Measurements from ENCODE around the gene LMTK3.
A peak's percentile ranks its signal among the peaks of the same experiment; 100 is the strongest.

Gene LMTK3

GRCh38 chr19:48446579-48446978 lies 65.1 kb downstream of the LMTK3 start:
- Mint-ChIP-seq H3K4me1 (peaks cover 40% of the 10 kb centered on the region), H3K27ac (ENCODE audit: low read depth) (peak overlapping the region; percentile 95), H3K27me3 (peaks cover 15% of the 10 kb centered on the region), H3K36me3 (ENCODE audit: insufficient read depth) (peaks cover 48% of the 10 kb centered on the region), H3K4me3 (peak overlapping the region; percentile 94), H3K9me3 (no peaks in the 10 kb centered on the region)
- ATAC-seq (replicated peaks; ENCODE audit: extremely low read depth, poor library complexity, severe bottlenecking) (no peak), DNase-seq (ENCODE audit: low spot score in 2 of 2) (no peak)

- Mint-ChIP-seq H3K27me3 (peaks cover 18% of the 10 kb centered on the region), H3K36me3 (ENCODE audit: insufficient read depth) (peaks cover 42% of the 10 kb centered on the region), H3K4me1 (peaks cover 42% of the 10 kb centered on the region), H3K9me3 (no peaks in the 10 kb centered on the region), H3K4me3 (peak within 1 kb of the TSS; percentile 94), H3K27ac (ENCODE audit: low read depth) (peak within 1 kb of the TSS; percentile 95)
- DNase-seq (ENCODE audit: low spot score in 2 of 2) (peak; percentile 77 to 93), ATAC-seq (replicated peaks; ENCODE audit: extremely low read depth, poor library complexity, severe bottlenecking) (peak; percentile 90)
Observed at GRCh38 chr19:48445606-48446481, 65.8 kb downstream of the LMTK3 start, which contains the start of gene GRWD1. Gene GRWD1 (plus strand): TSS chr19:48445983. CDS start chr19:48446006, 23 bp downstream.

GRCh38 chr19:48445256-48445605 lies 66.4 kb downstream of the LMTK3 start:
- H3K27ac Mint-ChIP-seq (ENCODE audit: low read depth), result peak overlapping the region; percentile 95
- peak overlapping the region; percentile 94 for H3K4me3 Mint-ChIP-seq
- H3K4me1 Mint-ChIP-seq, result peaks cover 42% of the 10 kb centered on the region
- peaks cover 18% of the 10 kb centered on the region for H3K27me3 Mint-ChIP-seq
- no peaks in the 10 kb centered on the region for H3K9me3 Mint-ChIP-seq
- H3K36me3 Mint-ChIP-seq (ENCODE audit: insufficient read depth), result peaks cover 38% of the 10 kb centered on the region
- ATAC-seq (replicated peaks; ENCODE audit: extremely low read depth, poor library complexity, severe bottlenecking) (peak; percentile 40), DNase-seq (ENCODE audit: low spot score in 2 of 2) (no peak)

GRCh38 chr19:48444936-48445200 lies 66.8 kb downstream of the LMTK3 start:
- no peak for DNase-seq (ENCODE audit: low spot score in 2 of 2)
- Mint-ChIP-seq H3K4me3 (peak overlapping the region; percentile 94), H3K27ac (ENCODE audit: low read depth) (no peak overlapping the region), H3K36me3 (ENCODE audit: insufficient read depth) (peaks cover 35% of the 10 kb centered on the region), H3K9me3 (no peaks in the 10 kb centered on the region), H3K4me1 (peaks cover 42% of the 10 kb centered on the region), H3K27me3 (peaks cover 18% of the 10 kb centered on the region)
- ATAC-seq (replicated peaks; ENCODE audit: extremely low read depth, poor library complexity, severe bottlenecking), result no peak

GRCh38 chr19:48444129-48444935 lies 67.3 kb downstream of the LMTK3 start:
- Mint-ChIP-seq H3K36me3 (ENCODE audit: insufficient read depth) (peaks cover 32% of the 10 kb centered on the region), H3K27me3 (peaks cover 18% of the 10 kb centered on the region), H3K4me3 (peak overlapping the region; percentile 94), H3K9me3 (no peaks in the 10 kb centered on the region), H3K27ac (ENCODE audit: low read depth) (no peak overlapping the region), H3K4me1 (peaks cover 42% of the 10 kb centered on the region)
- no peak for DNase-seq (ENCODE audit: low spot score in 2 of 2)
- ATAC-seq (replicated peaks; ENCODE audit: extremely low read depth, poor library complexity, severe bottlenecking), result no peak

- Mint-ChIP-seq H3K4me3 (peak overlapping the region; percentile 94), H3K27me3 (peaks cover 18% of the 10 kb centered on the region), H3K9me3 (no peaks in the 10 kb centered on the region), H3K36me3 (ENCODE audit: insufficient read depth) (peaks cover 28% of the 10 kb centered on the region), H3K27ac (ENCODE audit: low read depth) (no peak overlapping the region), H3K4me1 (peaks cover 36% of the 10 kb centered on the region)
- ATAC-seq (replicated peaks; ENCODE audit: extremely low read depth, poor library complexity, severe bottlenecking) (no peak), DNase-seq (ENCODE audit: low spot score in 2 of 2) (no peak)
Observed at GRCh38 chr19:48443731-48444128, 67.9 kb downstream of the LMTK3 start.

- Mint-ChIP-seq H3K4me1 (peaks cover 31% of the 10 kb centered on the region), H3K27ac (ENCODE audit: low read depth) (no peak overlapping the region), H3K36me3 (ENCODE audit: insufficient read depth) (peaks cover 24% of the 10 kb centered on the region), H3K9me3 (no peaks in the 10 kb centered on the region), H3K27me3 (peaks cover 18% of the 10 kb centered on the region), H3K4me3 (no peak overlapping the region)
- ATAC-seq (replicated peaks; ENCODE audit: extremely low read depth, poor library complexity, severe bottlenecking), result no peak
- DNase-seq (ENCODE audit: low spot score in 2 of 2), result no peak
Observed at GRCh38 chr19:48443256-48443655, 68.4 kb downstream of the LMTK3 start.

- H3K27me3 Mint-ChIP-seq, result peaks cover 25% of the 10 kb centered on the region
- no peaks in the 10 kb centered on the region for H3K9me3 Mint-ChIP-seq
- DNase-seq (ENCODE audit: low spot score in 2 of 2), result no peak
- H3K27ac Mint-ChIP-seq (ENCODE audit: low read depth), result no peak overlapping the region
- peaks cover 28% of the 10 kb centered on the region for H3K4me1 Mint-ChIP-seq
- H3K4me3 Mint-ChIP-seq, result peak overlapping the region; percentile 69
- ATAC-seq (replicated peaks; ENCODE audit: extremely low read depth, poor library complexity, severe bottlenecking), result no peak
- H3K36me3 Mint-ChIP-seq (ENCODE audit: insufficient read depth), result peaks cover 19% of the 10 kb centered on the region
Observed at GRCh38 chr19:48442116-48443035, 69.3 kb downstream of the LMTK3 start.

- ATAC-seq (replicated peaks; ENCODE audit: extremely low read depth, poor library complexity, severe bottlenecking), result no peak
- peaks cover 34% of the 10 kb centered on the region for H3K27me3 Mint-ChIP-seq
- no peak overlapping the region for H3K27ac Mint-ChIP-seq (ENCODE audit: low read depth)
- H3K4me3 Mint-ChIP-seq, result peak overlapping the region; percentile 69
- H3K4me1 Mint-ChIP-seq, result peaks cover 28% of the 10 kb centered on the region
- no peaks in the 10 kb centered on the region for H3K9me3 Mint-ChIP-seq
- no peak for DNase-seq (ENCODE audit: low spot score in 2 of 2)
- peaks cover 14% of the 10 kb centered on the region for H3K36me3 Mint-ChIP-seq (ENCODE audit: insufficient read depth)
Observed at GRCh38 chr19:48441360-48442050, 70.1 kb downstream of the LMTK3 start.

GRCh38 chr19:48436586-48436985 lies 75.0 kb downstream of the LMTK3 start:
- no peak overlapping the region for H3K27ac Mint-ChIP-seq (ENCODE audit: low read depth)
- ATAC-seq (replicated peaks; ENCODE audit: extremely low read depth, poor library complexity, severe bottlenecking), result no peak

More at GRCh38 chr19:48436586-48436985, 75.0 kb downstream of the LMTK3 start:
- H3K4me1 Mint-ChIP-seq, result peaks cover 1% of the 10 kb centered on the region
- H3K4me3 Mint-ChIP-seq, result no peak overlapping the region
- peaks cover 3% of the 10 kb centered on the region for H3K36me3 Mint-ChIP-seq (ENCODE audit: insufficient read depth)
- no peak for DNase-seq (ENCODE audit: low spot score in 2 of 2)
- peaks cover 32% of the 10 kb centered on the region for H3K27me3 Mint-ChIP-seq
- H3K9me3 Mint-ChIP-seq, result no peaks in the 10 kb centered on the region
